IPS-18c (cell line): ENCODE results near the gene SSUH2.

Source experiments
- H3K4me3 ChIP-seq: 2 replicates; pipeline ENCODE4 v1.7.0; 2013; ENCODE audit warnings: low read depth, mild to moderate bottlenecking, low read length, moderate library complexity; ENCODE audit not compliant: insufficient read depth
- H3K9me3 ChIP-seq: one replicate; pipeline ENCODE4 v1.6.1; 2013; ENCODE audit warnings: mild to moderate bottlenecking, low read length, moderate library complexity; ENCODE audit not compliant: control insufficient read depth, insufficient read depth

SSUH2 gene

GRCh38 chr3:8627201-8627940, 17.2 kb downstream of the SSUH2 start:
- peaks cover 2% of the 10 kb centered on the region for H3K9me3 ChIP-seq
- no peak overlapping the region for H3K4me3 ChIP-seq

- Histone ChIP-seq H3K9me3 (peaks cover 2% of the 10 kb centered on the region), H3K4me3 (no peak overlapping the region)
Measured at GRCh38 chr3:8625991-8626390, 18.6 kb downstream of the SSUH2 start.

DNA sequence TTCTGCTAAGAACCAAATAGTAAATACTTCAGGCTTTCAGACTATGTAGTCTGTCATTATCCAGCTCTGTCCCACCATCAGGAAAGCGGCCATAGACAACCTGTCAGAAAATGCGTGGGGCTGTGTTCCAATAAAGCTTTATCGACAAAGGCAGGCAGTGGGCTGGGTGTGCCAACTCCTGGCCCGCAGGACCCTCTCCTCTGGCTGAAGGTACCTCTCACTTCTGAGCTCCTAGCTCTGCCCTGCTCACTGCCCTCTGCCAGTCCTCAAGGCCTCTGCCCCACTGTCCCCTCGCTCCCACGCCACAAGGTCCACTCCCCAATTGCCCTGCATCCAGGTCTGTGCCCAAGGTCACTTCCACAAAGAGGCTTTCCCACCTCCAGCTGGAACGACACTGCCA, 20.0 kb downstream of the SSUH2 start:
- peaks cover 3% of the 10 kb centered on the region for H3K9me3 ChIP-seq
- no peak overlapping the region for H3K4me3 ChIP-seq

DNA sequence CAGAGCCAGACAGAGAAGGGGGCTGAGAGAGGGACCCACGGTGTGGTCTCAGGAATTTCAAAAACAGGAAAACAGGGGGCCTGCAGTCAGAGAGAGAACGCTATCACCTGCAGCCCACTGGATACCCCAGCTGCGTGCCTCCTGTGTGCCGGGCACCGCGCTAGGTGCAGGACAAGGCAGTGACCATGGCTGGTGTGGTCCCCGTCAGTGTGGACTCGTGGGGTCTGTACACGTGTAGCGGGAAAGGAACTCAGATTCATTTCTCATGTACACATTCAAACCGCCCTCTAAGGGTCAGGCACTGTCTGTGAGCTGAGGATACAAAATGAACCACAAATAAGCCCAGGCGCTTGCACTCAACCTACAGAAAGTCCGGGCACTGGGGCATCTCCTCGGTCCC, 20.9 kb downstream of the SSUH2 start:
- H3K4me3 ChIP-seq, result no peak overlapping the region
- H3K9me3 ChIP-seq, result peaks cover 4% of the 10 kb centered on the region

- Histone ChIP-seq H3K9me3 (peaks cover 4% of the 10 kb centered on the region), H3K4me3 (no peak overlapping the region)
Measured at GRCh38 chr3:8622873-8623691, 21.5 kb downstream of the SSUH2 start.

DNA sequence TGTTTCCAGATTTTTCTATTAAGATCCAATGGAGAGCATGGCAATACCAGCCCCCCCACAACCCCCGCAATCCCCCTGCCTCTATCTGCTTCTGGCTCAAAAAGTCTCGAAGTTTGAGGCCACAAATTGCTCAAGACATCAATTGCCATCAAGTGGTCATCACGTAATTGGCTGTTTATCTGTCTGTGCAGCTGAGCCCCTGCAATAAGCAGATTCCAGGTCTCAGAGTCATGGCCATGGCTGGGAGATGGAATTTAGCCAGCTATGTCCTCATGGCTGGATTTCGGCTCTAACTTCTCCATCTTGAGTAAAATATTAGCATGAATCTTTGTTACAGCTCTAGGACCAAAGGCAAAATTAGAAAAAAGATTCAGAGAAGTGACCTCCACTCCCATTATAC, 22.7 kb downstream of the SSUH2 start:
- Histone ChIP-seq H3K9me3 (peaks cover 4% of the 10 kb centered on the region), H3K4me3 (no peak overlapping the region)

GRCh38 chr3:8621141-8621540, 23.5 kb downstream of the SSUH2 start:
- no peak overlapping the region for H3K4me3 ChIP-seq
- peaks cover 4% of the 10 kb centered on the region for H3K9me3 ChIP-seq

GRCh38 chr3:8619548-8619947, 25.1 kb downstream of the SSUH2 start:
- no peak overlapping the region for H3K4me3 ChIP-seq
- H3K9me3 ChIP-seq, result peaks cover 4% of the 10 kb centered on the region

DNA sequence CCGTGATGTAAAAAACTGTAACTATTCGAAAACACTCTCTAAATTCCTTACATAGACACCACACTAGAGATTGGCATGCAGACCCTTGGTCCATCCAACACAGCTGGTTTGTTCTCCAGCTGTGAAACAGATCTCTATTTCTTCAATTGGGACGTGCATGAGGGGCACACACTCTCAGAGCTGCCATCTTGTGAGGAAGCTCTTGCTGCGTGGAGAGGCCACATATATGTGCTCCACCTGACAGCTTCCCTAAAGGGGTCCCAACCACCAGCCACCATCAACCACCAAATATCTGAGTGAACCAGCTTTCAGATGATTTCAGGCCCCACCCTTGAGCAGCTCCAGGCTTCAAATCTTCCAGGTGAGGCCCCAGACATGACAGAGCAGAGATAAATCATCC, 25.6 kb downstream of the SSUH2 start:
- peaks cover 4% of the 10 kb centered on the region for H3K9me3 ChIP-seq

GRCh38 chr3:8617921-8618320, 26.7 kb downstream of the SSUH2 start:
- Histone ChIP-seq H3K4me3 (no peak overlapping the region), H3K9me3 (peaks cover 4% of the 10 kb centered on the region)

More for the DNA sequence above, 25.6 kb downstream of the SSUH2 start:
- H3K4me3 ChIP-seq, result no peak overlapping the region

DNA sequence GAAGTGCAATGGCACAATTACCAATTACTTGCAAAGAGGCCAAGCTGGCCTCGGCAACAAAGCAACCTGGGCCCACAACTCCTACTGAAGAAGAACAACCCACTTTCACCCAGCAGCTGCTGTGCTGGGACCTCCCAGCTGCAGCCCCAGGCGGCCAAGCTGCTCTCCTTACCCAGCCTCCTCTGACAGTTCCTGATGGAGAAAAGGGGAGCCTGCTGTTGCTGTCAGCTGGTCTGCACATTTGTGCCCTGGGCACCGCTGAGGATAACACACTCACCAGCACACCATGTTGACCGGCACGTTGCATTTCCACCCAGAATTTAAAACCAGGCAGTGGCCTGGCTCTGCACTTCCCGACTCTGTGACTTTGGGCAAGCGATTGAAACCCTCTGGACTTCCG, 33.6 kb downstream of the SSUH2 start:
- no peaks in the 10 kb centered on the region for H3K9me3 ChIP-seq

DNA sequence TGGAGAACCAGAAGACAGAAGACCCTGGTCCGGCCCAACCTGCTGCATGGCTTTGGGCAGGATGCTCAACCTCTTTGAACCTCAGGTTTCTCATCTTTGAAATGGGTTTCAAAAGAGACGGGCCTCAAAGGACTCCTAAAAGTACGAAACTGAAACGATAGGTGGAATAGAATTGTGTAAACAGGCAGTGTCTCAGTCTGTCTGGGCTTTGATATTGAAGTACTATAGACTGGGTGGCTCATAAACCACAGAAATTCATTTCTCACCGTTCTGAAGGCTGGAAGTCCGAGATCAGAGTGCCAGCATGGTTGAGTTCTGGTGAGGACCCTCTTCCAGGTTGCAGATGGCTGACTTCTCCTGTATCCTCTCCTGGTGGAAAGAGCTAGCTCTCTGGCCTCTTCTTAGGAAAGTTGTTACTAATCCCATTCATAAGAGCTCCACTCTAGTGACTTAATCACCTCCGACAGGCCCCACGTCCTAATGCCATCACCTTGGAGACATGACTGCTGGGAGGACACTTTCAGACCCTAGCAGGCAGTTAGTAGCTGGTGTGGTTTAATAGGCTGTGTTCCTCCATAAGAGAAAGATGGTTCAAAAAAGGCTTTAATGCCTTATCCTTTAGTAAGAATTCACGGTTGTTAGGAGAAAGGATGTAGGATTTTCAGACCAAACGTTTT, 35.7 kb downstream of the SSUH2 start:
- Histone ChIP-seq H3K9me3 (no peaks in the 10 kb centered on the region), H3K4me3 (no peak overlapping the region)

More for the DNA sequence above, 33.6 kb downstream of the SSUH2 start:
- no peak overlapping the region for H3K4me3 ChIP-seq

- Histone ChIP-seq H3K4me3 (no peak overlapping the region), H3K9me3 (no peaks in the 10 kb centered on the region)
Measured at GRCh38 chr3:8608041-8608790, 36.4 kb downstream of the SSUH2 start.

DNA sequence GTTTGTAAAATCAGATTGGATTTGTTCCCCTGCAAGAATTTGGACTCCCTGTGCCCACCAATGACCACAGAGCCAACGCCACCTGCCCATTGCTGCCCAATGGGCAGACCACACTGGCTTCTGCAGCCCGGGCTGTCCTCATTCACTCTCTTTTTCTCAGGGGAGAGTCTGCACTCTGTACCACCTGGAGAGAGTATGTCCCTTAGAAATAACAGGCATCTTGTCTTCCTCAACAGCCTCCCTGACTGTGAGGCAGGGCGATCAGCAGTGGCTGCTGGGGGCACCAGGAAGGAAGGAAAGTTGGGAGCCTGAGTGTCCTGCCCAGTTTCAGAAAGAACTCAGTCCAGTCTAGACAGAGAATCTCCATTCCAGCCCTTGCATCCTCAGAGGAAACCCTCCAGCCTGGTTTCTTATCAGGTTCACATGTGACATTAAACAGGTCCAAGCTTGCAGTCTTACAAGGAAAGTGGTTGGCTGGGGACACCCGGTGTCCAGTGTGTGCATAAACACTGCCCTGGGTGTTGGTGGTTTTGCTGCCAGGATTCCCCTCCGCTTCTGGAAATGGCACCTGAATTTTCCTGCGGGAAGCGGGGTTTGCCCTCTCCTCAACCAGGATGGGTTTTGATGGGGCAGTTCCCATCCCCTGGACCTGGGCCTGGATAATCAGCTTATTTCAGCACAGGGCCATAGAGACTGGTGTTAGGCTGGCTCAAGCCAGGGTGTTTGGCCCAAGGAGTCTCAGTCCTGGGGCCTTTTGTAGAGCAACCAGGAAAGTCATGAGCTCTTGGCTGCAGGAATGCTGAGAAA, 37.2 kb downstream of the SSUH2 start:
- no peak overlapping the region for H3K4me3 ChIP-seq
- H3K9me3 ChIP-seq, result no peaks in the 10 kb centered on the region

GRCh38 chr3:8606701-8607231, 37.8 kb downstream of the SSUH2 start:
- Histone ChIP-seq H3K9me3 (no peaks in the 10 kb centered on the region), H3K4me3 (no peak overlapping the region)

- H3K9me3 ChIP-seq, result no peaks in the 10 kb centered on the region
- no peak overlapping the region for H3K4me3 ChIP-seq
Measured at GRCh38 chr3:8604988-8605387, 39.6 kb downstream of the SSUH2 start.
